DND-41 (cell line): Measurements from ENCODE around the gene EFNA2.

Experiments
- ATAC-seq: fragments of 200-7000 bp; cut with Tn5 transposase; 3 replicates; pipeline ENCODE4 v1.9.1; 2021; ENCODE audit warnings: low read depth; ENCODE audit not compliant: insufficient read depth
- DNase-seq: peaks from one replicate; pipeline ENCODE4 v3.0.0-alpha.2; 2020
- H2AFZ ChIP-seq: 2 replicates; pipeline ENCODE4 v1.6.0; 2012; ENCODE audit warnings: low read depth, low read length
- H3K27ac ChIP-seq: 2 replicates; pipeline ENCODE4 v1.5.1; 2012; ENCODE audit warnings: low read length, inconsistent platforms
- H3K27me3 ChIP-seq: fragments of 200-600 bp; sonication (generic); 2 replicates; pipeline ENCODE4 v1.6.0; 2012; ENCODE audit warnings: low read length, mild to moderate bottlenecking, inconsistent platforms; ENCODE audit not compliant: insufficient read depth, poor library complexity
- H3K36me3 ChIP-seq: 2 replicates; pipeline ENCODE4 v1.5.1; 2012; ENCODE audit warnings: low read length, inconsistent platforms; ENCODE audit not compliant: insufficient read depth
- H3K4me1 ChIP-seq: 2 replicates; pipeline ENCODE4 v1.5.1; 2012; ENCODE audit warnings: mild to moderate bottlenecking, low read length; ENCODE audit not compliant: insufficient read depth
- H3K4me2 ChIP-seq: 2 replicates; pipeline ENCODE4 v1.6.0; 2012; ENCODE audit warnings: mild to moderate bottlenecking, moderate library complexity, low read length, inconsistent platforms; ENCODE audit not compliant: insufficient read depth
- H3K4me3 ChIP-seq, 2 experiments: fragments of 200-600 bp in 1 of 2; shearing (Covaris generic) in 1 of 2; 2 replicates each; pipeline ENCODE4 v1.5.1; 2012 to 2016; ENCODE audit warnings: inconsistent platforms in 2 of 2, low read length in 2 of 2, mild to moderate bottlenecking in 2 of 2, low read depth in 1 of 2, moderate library complexity in 1 of 2
- H3K79me2 ChIP-seq: 2 replicates; pipeline ENCODE4 v1.6.0; 2012; ENCODE audit warnings: low read length, inconsistent platforms; ENCODE audit not compliant: insufficient read depth
- H3K9ac ChIP-seq: 2 replicates; pipeline ENCODE4 v1.6.0; 2012; ENCODE audit warnings: low read depth, mild to moderate bottlenecking, inconsistent platforms, low read length, moderate library complexity
- H3K9me3 ChIP-seq: 2 replicates; pipeline ENCODE4 v1.5.1; 2012; ENCODE audit warnings: low read length, moderate library complexity, mild to moderate bottlenecking, inconsistent platforms; ENCODE audit not compliant: insufficient read depth, severe bottlenecking
- H4K20me1 ChIP-seq: 2 replicates; pipeline ENCODE4 v1.6.0; 2012; ENCODE audit warnings: low read length; ENCODE audit not compliant: insufficient read depth
- EZH2 ChIP-seq: IDR thresholded peaks from 3 replicates; pipeline ENCODE4 v1.6.1; 2012; ENCODE audit warnings: borderline replicate concordance, low read depth, mild to moderate bottlenecking, moderate library complexity, low read length, inconsistent platforms; ENCODE audit not compliant: severe bottlenecking
- TF ChIP-seq, protein P1 (sequence below): IDR thresholded peaks from 2 replicates; pipeline ENCODE4 v1.5.1; 2012; ENCODE audit warnings: borderline replicate concordance, low read length, moderate library complexity, mild to moderate bottlenecking; ENCODE audit not compliant: poor library complexity, severe bottlenecking; ENCODE audit errors: extremely low read depth

The EFNA2 gene

GRCh38 chr19:1349211-1349610 lies 63.5 kb downstream of the EFNA2 start:
- ATAC-seq, result no peak
- TF ChIP-seq EZH2, result no peak
- TF ChIP-seq, protein P1, sequence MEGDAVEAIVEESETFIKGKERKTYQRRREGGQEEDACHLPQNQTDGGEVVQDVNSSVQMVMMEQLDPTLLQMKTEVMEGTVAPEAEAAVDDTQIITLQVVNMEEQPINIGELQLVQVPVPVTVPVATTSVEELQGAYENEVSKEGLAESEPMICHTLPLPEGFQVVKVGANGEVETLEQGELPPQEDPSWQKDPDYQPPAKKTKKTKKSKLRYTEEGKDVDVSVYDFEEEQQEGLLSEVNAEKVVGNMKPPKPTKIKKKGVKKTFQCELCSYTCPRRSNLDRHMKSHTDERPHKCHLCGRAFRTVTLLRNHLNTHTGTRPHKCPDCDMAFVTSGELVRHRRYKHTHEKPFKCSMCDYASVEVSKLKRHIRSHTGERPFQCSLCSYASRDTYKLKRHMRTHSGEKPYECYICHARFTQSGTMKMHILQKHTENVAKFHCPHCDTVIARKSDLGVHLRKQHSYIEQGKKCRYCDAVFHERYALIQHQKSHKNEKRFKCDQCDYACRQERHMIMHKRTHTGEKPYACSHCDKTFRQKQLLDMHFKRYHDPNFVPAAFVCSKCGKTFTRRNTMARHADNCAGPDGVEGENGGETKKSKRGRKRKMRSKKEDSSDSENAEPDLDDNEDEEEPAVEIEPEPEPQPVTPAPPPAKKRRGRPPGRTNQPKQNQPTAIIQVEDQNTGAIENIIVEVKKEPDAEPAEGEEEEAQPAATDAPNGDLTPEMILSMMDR, result no peak
- Histone ChIP-seq H3K4me3 (no peak overlapping the region), H3K4me2 (no peak overlapping the region), H3K27ac (no peak overlapping the region), H3K9ac (no peak overlapping the region), H3K27me3 (no peaks in the 10 kb centered on the region), H2AFZ (no peak overlapping the region), H3K36me3 (no peaks in the 10 kb centered on the region), H3K9me3 (no peaks in the 10 kb centered on the region), H4K20me1 (no peaks in the 10 kb centered on the region), H3K79me2 (peaks cover under 1% of the 10 kb centered on the region; the same call in 1 of the 2 replicates), H3K4me1 (peaks cover 8% of the 10 kb centered on the region)
- DNase-seq, result no peak

DNA sequence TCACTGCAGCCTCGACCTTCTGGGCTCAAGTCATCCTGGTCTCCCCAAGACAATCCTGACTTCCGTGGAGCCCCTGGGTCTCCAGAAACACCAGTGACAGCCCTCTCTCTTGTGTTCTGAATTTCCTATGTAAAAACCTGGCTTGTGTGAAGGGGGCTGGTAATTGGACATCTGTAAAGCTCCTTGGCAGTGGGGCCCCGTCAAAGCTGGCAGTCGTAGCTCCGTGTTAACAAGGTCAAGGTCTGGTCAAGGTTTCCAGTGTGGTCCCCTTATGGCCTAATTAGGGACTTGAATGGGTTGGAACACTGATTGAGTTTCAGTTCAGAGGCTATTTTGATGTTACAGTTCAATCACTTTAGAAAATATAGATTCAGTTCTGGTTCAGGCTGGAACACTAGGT lies 65.2 kb downstream of the EFNA2 start:
- DNase-seq, result no peak
- TF ChIP-seq EZH2, result no peak
- TF ChIP-seq, protein P1, result no peak
- Histone ChIP-seq H4K20me1 (no peaks in the 10 kb centered on the region), H3K79me2 (peaks cover 14% of the 10 kb centered on the region), H3K9me3 (no peaks in the 10 kb centered on the region), H3K27me3 (no peaks in the 10 kb centered on the region), H3K9ac (no peak overlapping the region), H3K27ac (no peak overlapping the region), H3K4me3 (no peak overlapping the region), H3K4me2 (no peak overlapping the region), H3K4me1 (peaks cover 18% of the 10 kb centered on the region), H3K36me3 (no peaks in the 10 kb centered on the region), H2AFZ (no peak overlapping the region)
- ATAC-seq, result no peak
